ENCODE data around the gene HOXB5. TPM values are rescaled to one million over a fixed set of nuclear protein-coding genes. Genes with fewer than 3 reads are reported as not detected.

The HOXB5 gene
- total RNA-seq, 4 donors from 2014 or later: 0.15 to 0.55 TPM; not detected in 2

GRCh38 chr17:48589060-48589830 is 4.3 kb downstream of the HOXB5 start:
- WGBS, 2 donors: 75 to 79% methylated on average over 10 of the region's 10 CpGs
- TF ChIP-seq, protein P1, sequence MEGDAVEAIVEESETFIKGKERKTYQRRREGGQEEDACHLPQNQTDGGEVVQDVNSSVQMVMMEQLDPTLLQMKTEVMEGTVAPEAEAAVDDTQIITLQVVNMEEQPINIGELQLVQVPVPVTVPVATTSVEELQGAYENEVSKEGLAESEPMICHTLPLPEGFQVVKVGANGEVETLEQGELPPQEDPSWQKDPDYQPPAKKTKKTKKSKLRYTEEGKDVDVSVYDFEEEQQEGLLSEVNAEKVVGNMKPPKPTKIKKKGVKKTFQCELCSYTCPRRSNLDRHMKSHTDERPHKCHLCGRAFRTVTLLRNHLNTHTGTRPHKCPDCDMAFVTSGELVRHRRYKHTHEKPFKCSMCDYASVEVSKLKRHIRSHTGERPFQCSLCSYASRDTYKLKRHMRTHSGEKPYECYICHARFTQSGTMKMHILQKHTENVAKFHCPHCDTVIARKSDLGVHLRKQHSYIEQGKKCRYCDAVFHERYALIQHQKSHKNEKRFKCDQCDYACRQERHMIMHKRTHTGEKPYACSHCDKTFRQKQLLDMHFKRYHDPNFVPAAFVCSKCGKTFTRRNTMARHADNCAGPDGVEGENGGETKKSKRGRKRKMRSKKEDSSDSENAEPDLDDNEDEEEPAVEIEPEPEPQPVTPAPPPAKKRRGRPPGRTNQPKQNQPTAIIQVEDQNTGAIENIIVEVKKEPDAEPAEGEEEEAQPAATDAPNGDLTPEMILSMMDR (IDR thresholded peaks at IDR 0.05): no peak
- no peak for TF ChIP-seq POLR2A (IDR thresholded peaks at IDR 0.05)
- no peak for DNase-seq (ENCODE audit: low spot score in 2 of 2)
- H3K4me3 ChIP-seq (ENCODE audit: low read depth, poor library complexity, severe bottlenecking): no peak overlapping the region
- intact Hi-C loops (cut with DNase I; ENCODE audit: low total_unique reads): no loop called here

DNA sequence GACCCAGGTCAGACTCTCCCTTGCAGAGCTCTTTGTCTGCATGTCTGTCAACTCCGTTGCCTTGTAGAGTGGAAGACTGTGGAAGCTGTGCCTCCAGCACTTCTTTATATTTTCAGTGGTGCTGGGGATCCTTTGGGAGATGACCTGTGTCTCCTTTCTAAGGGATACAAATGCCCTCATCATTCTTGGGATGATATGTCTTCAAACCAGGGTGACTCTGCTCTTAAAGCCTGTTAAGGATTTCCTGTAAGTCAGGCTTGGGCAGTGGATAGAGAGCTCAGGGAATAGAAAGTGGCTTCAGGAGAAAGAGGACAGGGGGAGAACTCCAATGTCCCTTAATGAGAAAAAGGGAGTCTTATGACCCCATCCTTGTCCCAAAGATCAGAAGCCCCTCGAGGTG is 5.1 kb downstream of the HOXB5 start:
- intact Hi-C loops (cut with DNase I; ENCODE audit: low total_unique reads): no loop called here
- whole genome bisulfite sequencing, 2 donors: 68 to 70% methylated on average over 2 of the region's 2 CpGs
- H3K4me3 ChIP-seq (ENCODE audit: low read depth, poor library complexity, severe bottlenecking): no peak overlapping the region
- DNase-seq (ENCODE audit: low spot score in 2 of 2): no peak
- no peak for TF ChIP-seq POLR2A (IDR thresholded peaks at IDR 0.05)
- TF ChIP-seq, protein P1 (IDR thresholded peaks at IDR 0.05): no peak

DNA sequence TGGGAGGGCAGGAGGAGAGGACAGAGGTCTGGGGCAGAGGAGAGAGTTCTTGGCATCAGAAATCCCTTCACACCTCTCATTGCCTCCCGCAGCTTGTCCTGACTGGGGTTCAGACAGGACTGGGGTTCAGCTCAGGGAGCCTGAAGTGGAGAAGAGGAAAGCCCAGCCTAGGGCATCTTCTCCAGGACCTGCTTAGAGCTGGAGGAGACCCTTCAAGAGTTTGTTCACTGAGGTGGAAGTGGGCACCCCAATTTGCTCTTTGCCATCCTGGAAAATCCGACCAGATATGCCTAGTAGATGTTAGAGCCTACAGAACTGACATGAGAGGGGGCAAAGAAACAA is 5.5 kb downstream of the HOXB5 start:
- H3K4me3 ChIP-seq (ENCODE audit: low read depth, poor library complexity, severe bottlenecking): no peak overlapping the region
- no peak for DNase-seq (ENCODE audit: low spot score in 2 of 2)
- 67 to 86% methylated on average over 2 of the region's 2 CpGs for WGBS, 2 donors
- intact Hi-C loops (cut with DNase I; ENCODE audit: low total_unique reads): no loop called here
- TF ChIP-seq, protein P1 (IDR thresholded peaks at IDR 0.05): no peak
- TF ChIP-seq POLR2A (IDR thresholded peaks at IDR 0.05): no peak

- no peak for DNase-seq (ENCODE audit: low spot score in 2 of 2)
- WGBS, 2 donors: 73 to 76% methylated on average over 5 of the region's 5 CpGs
- no peak for TF ChIP-seq POLR2A (IDR thresholded peaks at IDR 0.05)
- TF ChIP-seq, protein P1 (IDR thresholded peaks at IDR 0.05): no peak
- no peak overlapping the region for H3K4me3 ChIP-seq (ENCODE audit: low read depth, poor library complexity, severe bottlenecking)
- intact Hi-C loops (cut with DNase I; ENCODE audit: low total_unique reads): no loop called here
Observed at GRCh38 chr17:48587276-48588073, 6.1 kb downstream of the HOXB5 start.

- 39 to 47% methylated on average over 34 of the region's 34 CpGs for WGBS, 2 donors
- no peak overlapping the region for H3K4me3 ChIP-seq (ENCODE audit: low read depth, poor library complexity, severe bottlenecking)
- no peak for DNase-seq (ENCODE audit: low spot score in 2 of 2)
- TF ChIP-seq, protein P1 (IDR thresholded peaks at IDR 0.05): no peak
- TF ChIP-seq POLR2A (IDR thresholded peaks at IDR 0.05): no peak
- intact Hi-C loops (cut with DNase I; ENCODE audit: low total_unique reads): no loop called here
Observed at GRCh38 chr17:48586355-48587258, 7.0 kb downstream of the HOXB5 start.
